Measurements from ENCODE around the gene GUCY1B1.

Gene GUCY1B1

DNA sequence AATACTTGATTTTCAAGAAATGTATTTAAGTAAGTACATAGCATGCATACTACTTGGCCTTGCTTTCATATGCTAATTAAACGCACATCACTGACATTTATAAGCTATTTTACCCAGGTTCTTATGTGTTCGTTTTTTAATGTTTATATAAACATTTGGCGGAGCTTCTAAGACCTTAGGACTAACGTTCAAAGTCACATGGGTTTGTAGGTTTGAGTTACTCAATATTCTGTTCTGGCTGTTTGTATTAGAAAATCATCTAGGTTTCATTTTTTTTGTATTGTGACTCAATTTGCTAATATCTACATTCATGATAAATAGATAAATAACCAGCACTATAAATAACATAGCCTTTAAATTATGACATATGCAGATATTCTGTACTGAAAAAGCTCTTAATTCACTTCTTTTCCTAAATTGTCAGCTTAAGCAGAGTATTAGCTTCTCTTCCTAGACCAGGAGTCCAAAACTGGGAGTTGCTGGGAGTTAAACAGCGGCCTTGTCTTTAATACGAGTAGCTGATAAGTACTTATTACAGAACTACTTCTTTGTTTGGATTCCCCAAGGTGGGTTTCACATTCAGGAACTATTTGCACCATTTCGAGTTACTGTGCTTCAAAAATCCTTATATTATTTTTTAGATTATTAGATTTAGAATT, 42.0 kb downstream of the GUCY1B1 start:
- no peak for DNase-seq

DNA sequence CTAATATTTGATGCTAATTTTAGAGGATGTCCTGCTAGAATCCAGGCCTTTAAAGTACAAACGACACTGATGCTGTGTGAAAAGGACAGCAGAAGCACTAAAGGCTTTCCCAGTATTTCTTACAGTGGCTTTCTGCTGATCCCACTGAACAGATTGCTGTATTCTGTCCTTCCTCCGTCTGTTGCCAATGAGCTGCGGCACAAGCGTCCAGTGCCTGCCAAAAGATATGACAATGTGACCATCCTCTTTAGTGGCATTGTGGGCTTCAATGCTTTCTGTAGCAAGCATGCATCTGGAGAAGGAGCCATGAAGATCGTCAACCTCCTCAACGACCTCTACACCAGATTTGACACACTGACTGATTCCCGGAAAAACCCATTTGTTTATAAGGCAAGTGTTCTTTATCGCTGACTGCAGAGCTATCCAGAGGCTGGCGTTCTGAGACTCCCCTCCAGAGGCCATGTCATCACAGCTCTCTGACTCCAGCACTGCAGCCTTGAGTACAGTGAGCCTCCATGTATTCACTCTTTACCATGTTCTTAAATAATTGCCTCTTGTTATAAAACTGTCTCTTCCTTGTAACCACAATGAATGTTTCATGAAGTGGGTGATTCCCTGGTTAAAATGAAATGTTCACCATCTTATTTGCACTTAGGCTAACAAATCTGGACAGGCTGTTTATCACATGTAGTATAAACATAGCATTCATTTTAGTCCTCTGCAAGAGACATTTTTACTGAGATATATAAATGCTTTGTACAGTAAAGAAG, 43.6 kb downstream of the GUCY1B1 start:
- DNase-seq: no peak

DNA sequence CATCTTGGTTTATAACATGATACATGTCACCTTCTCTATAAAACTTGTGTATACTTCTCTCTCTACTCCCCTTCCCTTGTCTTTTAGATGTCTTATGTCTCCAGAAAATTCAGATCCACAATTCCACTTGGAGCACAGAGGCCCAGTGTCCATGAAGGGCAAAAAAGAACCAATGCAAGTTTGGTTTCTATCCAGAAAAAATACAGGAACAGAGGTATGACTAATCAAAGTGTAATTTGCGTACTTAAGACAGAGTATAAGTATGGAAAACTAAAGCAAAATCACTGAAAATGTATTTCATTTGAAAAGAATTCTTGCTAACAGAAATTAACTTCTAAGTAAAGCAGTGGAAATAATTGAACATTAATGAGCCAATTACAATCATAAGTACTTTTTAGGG, 46.2 kb downstream of the GUCY1B1 start:
- no peak for DNase-seq

DNA sequence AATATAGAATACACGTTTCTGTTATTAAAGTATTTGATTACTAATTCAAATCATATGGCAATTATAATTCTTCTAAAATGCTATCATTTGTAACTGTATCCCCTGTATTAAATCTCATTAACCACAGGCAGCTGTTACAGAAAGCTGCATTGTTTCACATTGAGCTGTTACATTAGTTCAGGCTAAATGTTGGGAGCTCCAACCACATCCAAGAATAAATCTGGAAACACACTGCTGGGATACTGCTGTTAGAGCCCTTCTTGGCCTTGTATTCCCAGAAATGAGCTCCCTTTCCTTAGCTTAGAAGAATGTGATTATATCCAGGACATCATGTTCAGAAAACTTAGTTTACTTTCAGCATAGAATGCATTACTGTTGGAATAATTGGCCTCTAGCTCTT, 48.2 kb downstream of the GUCY1B1 start:
- DNase-seq: no peak

DNA sequence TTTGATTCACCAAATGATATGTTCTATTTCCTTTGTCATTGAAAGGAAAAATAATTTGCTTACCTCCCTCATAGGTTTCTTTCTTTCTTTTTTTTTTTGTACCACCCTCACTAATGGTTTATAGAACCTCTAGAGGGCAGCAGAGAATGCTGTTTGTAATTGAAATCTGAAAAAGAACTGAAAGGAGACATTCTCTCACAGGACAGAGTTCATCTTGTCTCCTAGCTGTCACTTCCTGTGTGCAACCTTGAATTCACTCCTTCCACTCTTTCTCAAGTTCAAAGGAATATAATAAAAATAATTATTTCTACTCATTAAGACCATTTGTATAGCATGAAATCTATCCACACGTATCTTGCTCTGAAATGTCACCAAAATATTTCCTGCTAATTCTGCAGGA, 51.0 kb downstream of the GUCY1B1 start:
- DNase-seq: no peak

DNA sequence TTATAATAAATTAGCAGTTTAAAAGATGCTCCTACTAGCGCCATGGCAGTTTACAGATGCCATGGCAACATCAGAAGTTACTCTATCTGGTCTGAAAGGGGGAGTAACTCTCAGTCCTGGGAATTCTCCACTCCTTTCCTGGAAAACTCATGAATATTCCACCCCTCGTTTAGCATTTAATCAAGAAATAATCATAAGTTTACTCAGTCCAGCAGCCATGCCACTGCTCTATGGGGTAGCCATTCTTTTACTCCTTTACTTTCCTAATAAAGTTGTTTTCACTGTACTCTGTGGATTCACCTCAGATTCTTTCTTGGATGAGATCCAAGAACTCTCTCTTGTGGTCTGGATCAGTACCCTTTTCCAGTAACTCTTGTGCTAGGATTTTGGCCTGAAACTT, 52.3 kb downstream of the GUCY1B1 start:
- DNase-seq: no peak

DNA sequence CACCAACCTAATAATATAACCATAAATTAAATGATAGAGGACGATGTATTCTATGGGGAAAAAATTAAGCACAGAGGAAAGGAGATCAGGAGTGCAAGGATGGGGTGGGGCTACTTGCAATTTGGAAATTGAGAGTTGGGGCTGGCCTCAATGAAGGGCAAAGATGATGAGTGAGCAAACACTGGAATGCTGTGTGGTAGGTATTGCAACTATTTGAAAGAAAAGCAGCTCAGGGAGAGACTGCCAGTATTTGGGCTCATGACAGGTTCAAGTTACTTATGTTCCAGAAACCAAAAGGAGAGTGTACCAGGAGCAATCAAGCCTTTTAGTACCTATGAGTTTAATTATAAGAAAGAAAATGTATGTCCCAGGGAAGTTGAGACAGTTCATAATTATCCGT, 59.8 kb downstream of the GUCY1B1 start:
- no peak for DNase-seq

DNA sequence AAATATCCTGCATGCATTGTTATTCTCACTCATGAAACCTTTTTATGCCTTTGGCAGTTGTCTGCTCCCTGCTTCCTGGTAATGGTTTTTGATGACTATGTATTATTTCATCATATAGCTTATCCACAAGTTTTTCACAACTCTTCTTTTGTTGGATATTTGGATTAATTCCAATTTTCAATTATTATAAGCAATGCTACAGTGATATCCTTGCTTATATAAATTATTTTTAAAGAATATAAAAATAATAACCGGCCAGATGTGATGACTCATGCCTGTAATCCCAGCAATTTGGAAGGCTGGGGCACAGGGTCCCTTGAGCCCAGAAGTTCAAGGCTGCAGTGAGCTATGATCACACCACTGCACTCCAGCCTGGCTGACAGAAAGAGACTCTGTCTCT, 60.2 kb downstream of the GUCY1B1 start:
- DNase-seq: no peak

DNA sequence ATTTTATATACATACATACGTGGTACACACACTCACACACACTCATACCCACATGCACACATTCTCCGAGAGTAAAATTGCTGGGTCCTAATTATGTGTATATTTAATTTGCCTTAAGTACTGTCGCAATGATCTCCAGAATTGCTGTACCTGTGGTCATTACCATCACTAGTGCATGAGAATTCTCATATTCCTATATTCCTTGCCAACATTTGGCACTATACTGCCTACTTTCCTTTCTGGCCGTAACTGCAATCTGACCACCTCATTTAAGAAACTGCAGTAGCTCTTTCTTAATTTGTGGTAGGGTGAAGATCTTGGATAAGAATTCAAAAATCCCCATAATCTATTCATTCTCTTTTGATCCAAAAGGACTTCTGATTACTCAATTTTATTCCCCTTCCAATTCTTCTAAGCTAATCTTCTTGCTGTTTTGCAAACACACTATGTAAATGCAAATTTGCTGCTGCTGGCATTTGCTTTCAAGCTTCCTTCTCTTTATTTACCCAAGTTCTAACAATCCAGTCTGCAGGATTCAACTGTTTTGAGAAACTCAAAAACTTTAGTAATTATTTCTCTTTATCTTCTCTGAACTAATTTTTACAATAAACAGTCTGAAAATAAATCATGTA, 62.2 kb downstream of the GUCY1B1 start:
- no peak for DNase-seq

DNA sequence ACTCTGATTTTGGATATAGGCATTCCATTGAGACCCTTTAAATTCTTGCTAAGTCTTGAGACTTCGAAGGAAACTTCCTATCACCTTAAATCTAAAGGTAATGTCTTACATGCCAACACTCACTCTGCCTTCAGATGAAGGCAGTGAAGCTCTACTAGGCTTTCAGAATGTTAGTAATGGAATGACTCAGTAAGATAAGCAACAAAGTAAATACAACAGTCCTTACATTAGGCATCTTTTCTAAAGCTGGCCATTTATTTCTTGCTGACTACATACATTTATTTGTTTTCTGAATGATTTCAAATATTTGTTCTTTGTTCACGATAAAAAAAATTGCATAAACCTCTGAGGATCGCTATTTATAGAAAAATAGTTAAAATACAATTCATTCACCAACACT, 63.8 kb downstream of the GUCY1B1 start:
- DNase-seq: no peak

DNA sequence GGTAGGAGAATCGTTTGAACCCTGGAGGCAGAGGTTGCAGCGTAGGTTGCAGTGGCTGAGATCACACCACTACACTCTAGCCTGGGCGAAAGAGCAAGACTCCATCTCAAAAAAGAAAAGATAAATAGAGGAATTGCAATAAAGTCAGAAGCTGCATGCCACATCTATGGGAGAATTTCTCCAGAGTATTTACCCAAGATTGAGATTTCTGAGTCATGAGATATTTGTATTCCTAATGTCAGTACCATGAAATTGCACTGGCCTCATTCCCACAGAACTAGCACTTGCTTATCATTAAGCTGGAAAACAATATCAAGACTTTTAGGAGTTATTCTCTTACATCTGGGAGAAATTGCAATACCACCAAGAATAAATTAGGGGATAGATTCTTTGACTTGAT, 69.8 kb downstream of the GUCY1B1 start:
- no peak for DNase-seq

DNA sequence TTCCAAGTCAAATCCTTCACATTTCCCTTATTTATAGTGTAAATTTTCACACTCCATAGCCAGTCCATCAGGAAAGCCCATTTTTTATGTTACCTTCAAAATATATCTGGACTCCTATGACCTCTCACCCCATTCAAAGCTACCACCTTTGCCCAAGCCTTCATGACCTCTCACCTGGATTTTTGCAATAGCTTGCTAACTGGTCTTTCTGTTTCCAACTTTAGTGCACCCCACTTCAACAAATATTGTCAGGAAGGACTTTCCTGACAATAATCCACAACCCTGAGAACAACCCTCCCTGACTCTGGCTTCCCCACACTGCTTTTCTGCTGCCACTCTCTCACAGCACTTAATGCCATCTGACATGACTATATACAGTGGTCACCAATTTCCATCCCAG, 73.8 kb downstream of the GUCY1B1 start:
- no peak for DNase-seq

DNA sequence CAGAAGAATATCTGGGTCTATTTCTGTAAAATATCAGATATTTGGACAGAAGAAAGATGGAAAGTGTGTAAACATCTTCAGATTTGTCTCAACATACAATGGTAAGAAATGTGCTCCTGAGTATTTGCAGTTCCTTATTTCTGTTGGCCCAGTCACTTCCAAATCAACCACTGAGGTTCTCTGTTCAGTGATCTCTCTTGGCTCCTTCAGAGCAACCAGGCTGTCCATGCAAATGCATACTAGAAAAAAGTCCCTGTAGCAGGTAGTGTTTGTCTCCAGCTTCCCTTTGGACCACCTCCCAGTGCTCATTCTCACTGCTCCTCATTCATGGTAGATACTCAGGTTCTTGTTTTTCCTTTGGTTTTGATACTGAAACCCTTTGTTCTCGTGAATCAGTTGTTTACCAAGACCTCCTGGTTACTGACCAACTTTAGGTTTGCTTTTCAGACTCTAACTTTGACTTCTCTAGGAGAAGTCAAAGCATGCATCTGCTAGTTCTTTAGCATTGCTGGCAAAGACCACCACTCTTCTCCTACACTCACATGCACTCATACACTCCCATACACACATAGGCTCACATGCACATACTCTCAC, 78.5 kb downstream of the GUCY1B1 start:
- DNase-seq: no peak

DNA sequence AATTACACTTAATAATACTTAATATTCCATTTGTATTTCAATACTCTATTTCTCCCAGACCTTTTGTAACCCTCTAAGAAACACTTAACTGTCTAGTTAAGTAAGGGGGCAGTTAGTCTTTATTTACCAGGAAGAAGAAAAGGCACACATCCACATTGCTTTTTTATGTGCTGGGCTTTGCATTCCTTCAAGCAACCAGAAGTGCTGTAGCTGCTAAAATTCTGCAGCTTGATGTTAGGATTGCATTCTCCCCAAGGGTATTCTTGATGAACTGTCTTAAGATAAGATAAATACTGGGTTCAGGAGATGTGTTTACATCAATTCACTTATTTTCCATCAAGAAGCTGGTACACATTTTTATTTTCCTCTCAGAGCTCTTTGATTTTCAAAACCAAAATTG, 83.3 kb downstream of the GUCY1B1 start:
- no peak for DNase-seq

DNA sequence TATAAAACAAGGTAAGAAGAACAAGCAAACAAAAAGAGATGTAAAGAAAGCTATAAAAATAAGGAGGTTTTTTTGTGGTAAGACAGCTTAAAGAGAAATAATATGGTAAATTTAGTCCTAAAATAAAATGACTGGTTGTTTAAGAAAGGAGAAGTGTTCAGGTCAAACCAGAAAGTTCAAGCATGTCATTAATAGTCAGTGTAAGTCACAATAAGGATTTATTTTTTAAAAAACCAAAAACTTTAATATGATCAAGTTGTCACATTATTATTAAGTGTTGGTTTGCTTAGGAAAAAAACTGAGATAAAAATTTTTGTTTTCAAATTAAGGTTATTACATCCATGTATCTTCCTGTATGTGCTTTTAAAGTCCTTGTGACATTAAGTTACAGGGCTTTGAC, 88.1 kb downstream of the GUCY1B1 start:
- DNase-seq: no peak

DNA sequence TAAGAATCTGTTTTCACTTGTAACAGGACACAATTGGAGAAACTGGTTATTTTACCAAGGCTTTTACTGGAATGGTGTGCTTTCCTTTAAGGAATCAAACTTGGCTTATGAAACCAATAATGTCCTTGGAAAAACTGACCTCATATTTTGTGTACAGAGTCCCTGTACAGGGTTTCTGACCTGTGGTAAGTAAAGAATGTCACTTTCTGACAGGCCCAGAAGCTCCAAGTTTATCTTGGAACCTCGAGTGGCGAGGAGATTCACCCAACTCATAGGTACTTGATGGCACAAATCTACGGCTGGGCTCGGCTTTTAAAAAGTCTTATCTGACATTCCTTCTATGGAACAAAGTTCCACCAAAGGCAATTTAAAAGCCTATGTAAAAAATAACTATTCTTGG, 90.2 kb downstream of the GUCY1B1 start:
- no peak for DNase-seq

DNA sequence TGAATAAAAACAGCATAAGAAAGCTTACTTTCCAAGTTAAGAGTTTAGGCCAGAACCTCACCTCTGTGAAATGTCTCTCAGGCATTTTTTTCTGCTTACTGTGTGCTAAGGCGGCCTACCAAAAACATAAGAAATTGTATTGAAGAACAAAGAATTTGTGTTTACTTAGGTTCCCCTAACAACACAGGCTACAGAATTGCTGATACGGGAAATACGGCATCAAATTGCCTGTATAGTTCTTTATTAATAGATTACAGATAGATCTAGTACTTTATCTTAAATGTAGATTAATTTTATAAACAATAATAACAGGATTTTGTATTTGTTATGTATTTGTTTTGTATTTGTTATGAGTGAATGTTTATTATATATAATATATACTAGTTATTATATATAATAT, 94.4 kb downstream of the GUCY1B1 start:
- DNase-seq: no peak

DNA sequence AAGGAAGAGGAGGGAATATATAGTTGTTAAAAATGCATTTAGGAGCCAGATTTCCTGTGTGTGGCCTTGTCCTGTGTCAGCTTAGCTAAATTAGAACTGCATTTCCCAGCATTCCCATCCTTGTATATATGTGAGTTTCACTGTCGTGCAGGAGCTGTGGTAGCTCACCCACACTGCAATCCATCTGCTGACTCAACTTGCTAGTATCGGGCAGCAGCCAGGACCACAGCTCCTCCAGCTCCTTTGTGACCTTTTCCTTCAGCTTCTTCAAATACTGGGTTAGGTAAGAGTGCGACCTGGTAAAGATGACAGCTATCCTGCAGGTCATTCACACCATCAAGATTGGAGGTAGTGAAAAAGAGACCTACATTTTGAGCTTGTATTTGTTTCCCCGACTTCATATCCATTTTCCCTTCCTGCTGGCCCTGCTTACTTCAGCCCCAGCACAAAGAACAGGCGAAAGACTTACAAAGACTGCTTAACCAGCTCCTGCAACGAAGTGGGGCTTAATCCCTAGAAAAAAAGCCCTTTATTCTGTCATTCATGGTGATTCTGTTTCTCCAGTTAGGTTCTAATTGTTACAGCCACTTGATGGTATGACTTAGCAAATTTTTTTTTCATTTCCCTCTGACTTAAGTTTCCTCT, 95.9 kb downstream of the GUCY1B1 start:
- no peak for DNase-seq

DNA sequence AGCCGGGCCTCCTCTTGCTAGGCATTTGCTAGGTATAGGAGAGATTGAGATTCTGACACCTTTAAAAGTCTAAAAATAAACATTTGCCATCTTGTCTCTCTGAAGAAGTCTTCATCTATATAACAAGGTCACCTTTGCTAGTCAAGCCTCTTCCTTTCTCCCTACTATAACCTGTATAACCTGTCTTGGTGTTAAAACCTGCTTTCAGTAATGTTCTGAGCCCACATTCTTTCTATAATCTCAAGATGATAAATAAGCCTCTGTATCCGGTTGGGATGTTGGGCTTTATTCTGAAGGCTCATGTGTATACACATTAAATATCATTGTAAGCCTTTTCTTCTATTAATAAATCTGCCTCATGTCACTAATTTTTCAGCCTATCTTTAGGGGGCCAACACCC, 97.1 kb downstream of the GUCY1B1 start:
- DNase-seq: no peak
